HG03439 (cell line): ENCODE results near the gene SLC8B1.

ENCODE experiments used
- ATAC-seq: cut with Tn5 transposase; IDR thresholded peaks from one replicate; pipeline ENCODE4 v1.9.1; 2021; ENCODE audit warnings: mild to moderate bottlenecking, moderate library complexity; ENCODE audit not compliant: unreplicated experiment

The SLC8B1 gene

GRCh38 chr12:113271853-113272561, 62.9 kb downstream of the SLC8B1 start:
- no peak for ATAC-seq

GRCh38 chr12:113271466-113271852, 63.5 kb downstream of the SLC8B1 start:
- ATAC-seq: no peak

DNA sequence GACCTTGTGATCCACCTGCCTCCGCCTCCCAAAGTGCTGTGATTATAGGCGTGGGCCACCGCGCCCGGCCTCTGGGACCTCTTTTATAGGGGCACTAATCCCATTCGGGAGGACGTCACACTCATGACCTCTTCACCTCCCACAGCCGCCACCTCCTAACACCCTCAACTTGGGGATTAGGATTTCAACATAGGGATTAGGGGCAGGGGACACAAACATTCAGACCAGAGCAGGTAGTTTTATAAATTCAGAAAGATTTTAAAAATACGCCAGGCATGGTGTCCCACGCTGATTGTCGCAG, 64.2 kb downstream of the SLC8B1 start:
- ATAC-seq: no peak

- ATAC-seq: no peak
These were observed 65.5 kb downstream of the SLC8B1 start for GRCh38 chr12:113269257-113269943.

GRCh38 chr12:113268621-113269020, 66.3 kb downstream of the SLC8B1 start:
- ATAC-seq: no peak

DNA sequence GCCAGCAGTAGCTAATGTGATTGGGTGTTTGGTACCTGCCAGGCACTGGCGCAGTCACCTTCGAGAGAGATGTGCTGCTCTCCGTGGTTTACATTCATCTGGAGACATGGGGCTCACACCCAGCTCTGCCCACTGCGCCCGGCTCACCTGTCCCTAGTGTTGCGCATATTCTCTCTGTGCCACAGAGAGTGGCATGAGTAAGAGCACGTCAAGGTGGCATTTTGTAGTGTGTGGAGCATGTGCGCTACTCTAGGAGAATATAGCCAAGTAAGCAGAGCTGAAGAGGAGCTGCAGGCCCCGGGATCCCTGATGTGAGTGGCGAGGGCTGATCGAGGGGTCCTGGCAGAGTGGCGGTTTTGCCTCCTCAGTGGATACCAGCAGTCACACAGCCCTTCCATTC, 66.8 kb downstream of the SLC8B1 start:
- ATAC-seq: no peak

- no peak for ATAC-seq
These were observed 67.3 kb downstream of the SLC8B1 start for GRCh38 chr12:113267621-113268020.

GRCh38 chr12:113266106-113266895, 68.6 kb downstream of the SLC8B1 start:
- no peak for ATAC-seq

- no peak for ATAC-seq
These were observed 71.4 kb downstream of the SLC8B1 start for GRCh38 chr12:113263431-113263963.

GRCh38 chr12:113262710-113263109, 72.2 kb downstream of the SLC8B1 start:
- no peak for ATAC-seq

- no peak for ATAC-seq
These were observed 73.0 kb downstream of the SLC8B1 start for GRCh38 chr12:113261847-113262470.

DNA sequence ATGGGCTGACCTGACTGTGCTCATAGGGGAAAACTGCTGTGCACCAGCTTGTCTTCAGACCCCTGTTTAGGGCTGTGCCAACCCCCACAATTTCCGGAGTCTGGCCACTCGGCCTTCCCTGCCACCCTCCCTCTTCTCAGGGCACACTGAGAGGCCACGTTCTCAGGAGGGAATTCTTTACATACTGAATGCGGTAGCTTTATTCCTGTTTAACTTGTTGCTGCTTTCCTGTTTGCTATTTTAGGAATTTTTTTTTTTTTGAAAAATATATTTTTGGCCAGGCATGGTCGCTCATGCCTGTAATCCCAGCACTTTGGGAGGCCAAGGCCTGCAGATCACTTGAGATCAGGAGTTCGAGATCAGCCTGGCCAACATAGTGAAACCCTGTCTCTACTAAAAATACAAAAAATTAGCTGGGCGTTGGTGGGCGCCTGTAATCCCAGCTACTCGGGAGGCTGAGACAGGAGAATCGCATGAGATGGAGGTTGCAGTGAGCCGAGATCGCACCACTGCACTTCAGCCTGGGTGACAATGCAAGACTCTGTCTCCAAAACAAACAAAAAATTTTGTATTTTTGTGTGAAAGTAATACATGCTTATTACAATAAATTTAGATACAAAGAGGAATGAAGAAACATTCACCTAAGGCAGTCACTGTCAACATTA, 74.1 kb downstream of the SLC8B1 start:
- no peak for ATAC-seq

DNA sequence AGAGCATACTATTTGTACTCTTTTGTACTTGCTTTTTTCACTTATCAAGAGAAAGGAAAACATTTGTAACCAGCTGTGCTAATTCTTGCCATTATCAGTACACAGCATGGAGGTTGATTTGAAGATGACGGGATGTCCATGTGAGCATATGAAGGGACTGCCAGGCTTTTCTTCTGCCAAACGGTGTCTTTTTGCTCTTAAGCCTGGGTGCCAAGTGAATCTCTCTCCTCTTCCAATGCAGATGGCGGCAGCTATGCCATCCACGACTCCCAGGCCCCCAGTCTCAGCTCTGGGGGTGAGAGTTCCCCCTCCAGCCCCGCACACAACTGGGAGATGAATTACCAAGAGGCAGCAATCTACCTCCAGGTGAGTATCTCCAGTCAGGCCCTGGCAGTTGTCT, 74.8 kb downstream of the SLC8B1 start:
- ATAC-seq: no peak

DNA sequence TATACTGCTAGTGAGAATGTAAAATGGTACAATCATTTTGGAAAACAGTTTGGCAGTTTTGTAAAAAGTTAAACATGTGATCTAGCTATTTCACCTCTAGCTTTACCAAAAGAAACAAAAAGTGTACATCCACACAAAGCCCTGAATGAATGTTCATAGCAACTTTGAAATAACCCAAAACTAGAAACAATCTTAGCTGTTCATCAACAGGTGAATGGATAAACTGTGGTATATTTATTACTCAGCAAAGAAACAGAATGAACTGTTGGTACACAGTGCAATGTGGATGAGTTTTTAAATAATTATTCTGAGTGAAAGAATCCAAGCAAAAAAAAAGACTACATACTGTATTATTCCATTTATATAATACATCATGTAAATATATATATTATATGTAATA, 77.3 kb downstream of the SLC8B1 start:
- ATAC-seq: no peak

GRCh38 chr12:113254298-113254697, 80.6 kb downstream of the SLC8B1 start:
- ATAC-seq: no peak

DNA sequence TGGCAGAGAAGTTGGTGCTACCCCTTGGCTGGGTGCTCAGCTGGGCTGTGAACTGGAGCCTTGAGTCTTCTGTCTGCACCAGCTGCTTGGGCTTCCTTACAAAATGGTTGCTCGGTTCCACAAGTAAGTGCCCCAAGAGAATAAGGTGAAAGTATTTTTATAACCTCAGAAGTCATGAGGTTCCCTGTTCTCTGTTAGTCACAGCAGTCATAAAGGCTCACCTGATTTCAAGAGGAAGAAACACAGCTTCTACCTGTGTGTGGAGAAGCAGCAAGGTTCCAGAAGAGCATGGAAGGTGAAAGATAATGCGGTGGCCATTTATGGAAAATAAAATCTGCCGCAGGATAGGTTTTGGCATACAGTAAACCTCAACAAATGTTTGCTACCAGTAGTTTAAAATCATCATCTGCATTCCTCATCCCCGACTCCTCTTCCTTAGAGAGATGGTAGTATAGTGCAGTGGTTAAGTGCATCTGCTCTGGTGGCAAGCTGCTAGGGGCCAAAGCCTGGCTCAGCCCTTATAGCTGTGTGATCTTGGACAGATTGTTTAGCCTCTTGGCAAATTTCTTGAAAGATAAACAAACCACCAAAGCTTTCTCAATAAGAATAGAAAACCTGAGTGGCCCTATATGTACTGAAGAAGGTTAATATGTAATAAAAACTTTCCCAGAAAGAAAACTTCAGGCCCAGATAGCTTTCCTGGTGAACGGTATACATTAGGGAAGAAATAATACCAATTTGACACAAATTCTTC, 81.2 kb downstream of the SLC8B1 start:
- ATAC-seq: no peak

DNA sequence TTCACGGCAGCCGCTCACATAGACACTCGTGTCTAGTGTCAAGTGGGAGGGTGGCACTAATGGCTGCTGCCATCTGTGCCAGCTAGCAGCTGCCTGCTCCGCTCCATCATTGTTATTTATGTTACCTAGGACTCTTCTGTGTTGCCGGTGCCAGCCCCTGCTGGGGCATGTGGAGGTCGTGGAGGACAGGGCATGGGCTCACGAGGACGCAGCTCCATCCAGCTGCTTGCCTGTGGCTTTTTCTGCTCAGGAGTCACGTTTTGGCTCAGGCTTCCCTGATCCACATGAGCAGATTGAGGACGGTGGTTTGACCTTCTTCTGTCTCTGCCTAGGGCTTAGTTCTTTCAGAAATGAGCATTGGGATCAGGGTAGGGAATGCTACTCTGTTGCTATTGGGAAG, 82.4 kb downstream of the SLC8B1 start:
- no peak for ATAC-seq

- no peak for ATAC-seq
These were observed 83.4 kb downstream of the SLC8B1 start for GRCh38 chr12:113251404-113252070.

DNA sequence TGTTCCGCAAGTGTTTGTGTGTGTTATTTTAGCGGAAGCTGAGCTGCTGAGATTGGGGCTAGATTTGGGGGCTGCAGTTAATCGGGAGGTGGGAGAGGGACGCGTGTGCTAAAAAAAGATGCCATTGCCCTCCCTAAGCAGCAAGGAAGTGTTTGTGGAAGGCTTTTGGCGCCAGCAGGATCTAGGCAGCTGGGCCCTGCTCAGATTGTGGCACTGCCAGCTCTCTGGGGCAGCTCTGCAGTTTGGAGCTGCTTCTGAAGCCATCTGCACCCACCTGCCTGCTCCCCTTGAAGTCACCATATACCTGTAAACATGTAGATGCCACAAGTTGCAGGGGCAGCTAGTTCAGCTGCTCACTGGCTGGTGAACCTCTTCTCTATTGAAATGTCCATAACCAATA, 84.9 kb downstream of the SLC8B1 start:
- ATAC-seq: no peak

- ATAC-seq: no peak
These were observed 85.4 kb downstream of the SLC8B1 start for GRCh38 chr12:113249546-113249945.
